IPS-18a (cell line): Measurements from ENCODE around the gene ABCB6.

Experiments
- H3K27ac ChIP-seq: one replicate; pipeline ENCODE4 v1.5.1; 2013; ENCODE audit warnings: low read length
- H3K27me3 ChIP-seq: one replicate; pipeline ENCODE4 v1.6.1; 2013; ENCODE audit warnings: mild to moderate bottlenecking, low read length; ENCODE audit not compliant: control insufficient read depth, insufficient read depth
- H3K36me3 ChIP-seq: one replicate; pipeline ENCODE4 v1.6.1; 2013; ENCODE audit warnings: low read depth, low read length; ENCODE audit not compliant: control insufficient read depth
- H3K4me1 ChIP-seq: one replicate; pipeline ENCODE4 v1.6.1; 2013; ENCODE audit warnings: low read depth, low read length; ENCODE audit not compliant: control insufficient read depth
- H3K4me3 ChIP-seq: one replicate; pipeline ENCODE4 v1.5.1; 2013; ENCODE audit warnings: low read length
- H3K9ac ChIP-seq: one replicate; pipeline ENCODE4 v1.6.1; 2013; ENCODE audit warnings: mild to moderate bottlenecking, low read length, moderate library complexity
- H3K9me3 ChIP-seq: one replicate; pipeline ENCODE4 v1.6.1; 2013; ENCODE audit warnings: low read depth, low read length; ENCODE audit not compliant: control insufficient read depth

ABCB6 gene

GRCh38 chr2:219243291-219243761 lies 24.6 kb upstream of the ABCB6 start:
- H3K27ac ChIP-seq, result no peak overlapping the region
- no peaks in the 10 kb centered on the region for H3K27me3 ChIP-seq
- H3K4me1 ChIP-seq, result peaks cover 5% of the 10 kb centered on the region
- no peaks in the 10 kb centered on the region for H3K9me3 ChIP-seq
- no peak overlapping the region for H3K9ac ChIP-seq
- H3K4me3 ChIP-seq, result no peak overlapping the region
- peaks cover 9% of the 10 kb centered on the region for H3K36me3 ChIP-seq

- H3K4me1 ChIP-seq, result peaks cover 3% of the 10 kb centered on the region
- H3K27ac ChIP-seq, result no peak overlapping the region
- no peaks in the 10 kb centered on the region for H3K9me3 ChIP-seq
- no peak overlapping the region for H3K9ac ChIP-seq
- H3K4me3 ChIP-seq, result no peak overlapping the region
- H3K36me3 ChIP-seq, result peaks cover 59% of the 10 kb centered on the region
- no peaks in the 10 kb centered on the region for H3K27me3 ChIP-seq
These were observed 15.6 kb upstream of the ABCB6 start for GRCh38 chr2:219234331-219234730.

GRCh38 chr2:219230059-219230540 lies 11.3 kb upstream of the ABCB6 start:
- H3K4me3 ChIP-seq, result peak overlapping the region; percentile 98
- no peaks in the 10 kb centered on the region for H3K27me3 ChIP-seq
- no peaks in the 10 kb centered on the region for H3K9me3 ChIP-seq
- peak overlapping the region; percentile 95 for H3K9ac ChIP-seq
- peaks cover 29% of the 10 kb centered on the region for H3K36me3 ChIP-seq
- peak overlapping the region; percentile 83 for H3K27ac ChIP-seq
- peaks cover 3% of the 10 kb centered on the region for H3K4me1 ChIP-seq

GRCh38 chr2:219229305-219230058 lies 10.7 kb upstream of the ABCB6 start, which contains the start of the genes ANKZF1 and ATG9A:
TSS of gene ANKZF1 (plus strand) at chr2:219229806. CDS start at chr2:219230258, 452 bp downstream.
TSS of gene ATG9A (minus strand) at chr2:219229636. CDS start at chr2:219228024, 1,612 bp downstream.
- Histone ChIP-seq H3K4me3 (peak within 1 kb of the TSS; percentile 98), H3K9ac (peak within 1 kb of the TSS; percentile 95), H3K27me3 (no peaks in the 10 kb centered on the region), H3K4me1 (peaks cover 3% of the 10 kb centered on the region), H3K36me3 (peaks cover 29% of the 10 kb centered on the region), H3K9me3 (no peaks in the 10 kb centered on the region), H3K27ac (peak within 1 kb of the TSS; percentile 83)

- no peaks in the 10 kb centered on the region for H3K9me3 ChIP-seq
- no peak overlapping the region for H3K27ac ChIP-seq
- H3K4me3 ChIP-seq, result peak overlapping the region; percentile 98
- H3K9ac ChIP-seq, result peak overlapping the region; percentile 95
- no peaks in the 10 kb centered on the region for H3K27me3 ChIP-seq
- peaks cover 29% of the 10 kb centered on the region for H3K36me3 ChIP-seq
- peaks cover 3% of the 10 kb centered on the region for H3K4me1 ChIP-seq
These were observed 10.2 kb upstream of the ABCB6 start for GRCh38 chr2:219228911-219229304.

GRCh38 chr2:219228041-219228910 lies 9.5 kb upstream of the ABCB6 start:
- peaks cover 31% of the 10 kb centered on the region for H3K36me3 ChIP-seq
- no peak overlapping the region for H3K27ac ChIP-seq
- no peaks in the 10 kb centered on the region for H3K9me3 ChIP-seq
- peaks cover 3% of the 10 kb centered on the region for H3K4me1 ChIP-seq
- H3K4me3 ChIP-seq, result peak overlapping the region; percentile 98
- H3K27me3 ChIP-seq, result no peaks in the 10 kb centered on the region
- H3K9ac ChIP-seq, result peak overlapping the region; percentile 95

GRCh38 chr2:219225350-219225749 lies 6.6 kb upstream of the ABCB6 start:
- peaks cover 25% of the 10 kb centered on the region for H3K36me3 ChIP-seq
- H3K27me3 ChIP-seq, result no peaks in the 10 kb centered on the region
- H3K27ac ChIP-seq, result no peak overlapping the region
- no peaks in the 10 kb centered on the region for H3K9me3 ChIP-seq
- H3K4me3 ChIP-seq, result no peak overlapping the region
- H3K4me1 ChIP-seq, result peaks cover under 1% of the 10 kb centered on the region
- H3K9ac ChIP-seq, result no peak overlapping the region

- Histone ChIP-seq H3K9ac (no peak overlapping the region), H3K9me3 (no peaks in the 10 kb centered on the region), H3K4me1 (peaks cover 6% of the 10 kb centered on the region), H3K27me3 (no peaks in the 10 kb centered on the region), H3K27ac (no peak overlapping the region), H3K4me3 (no peak overlapping the region), H3K36me3 (peaks cover 25% of the 10 kb centered on the region)
These were observed 5.3 kb upstream of the ABCB6 start for GRCh38 chr2:219223831-219224610.

GRCh38 chr2:219221957-219222518 lies 3.3 kb upstream of the ABCB6 start:
- H3K4me1 ChIP-seq, result peaks cover 6% of the 10 kb centered on the region
- H3K9ac ChIP-seq, result no peak overlapping the region
- H3K4me3 ChIP-seq, result no peak overlapping the region
- H3K27ac ChIP-seq, result no peak overlapping the region
- no peaks in the 10 kb centered on the region for H3K27me3 ChIP-seq
- H3K9me3 ChIP-seq, result no peaks in the 10 kb centered on the region
- peaks cover 25% of the 10 kb centered on the region for H3K36me3 ChIP-seq

DNA sequence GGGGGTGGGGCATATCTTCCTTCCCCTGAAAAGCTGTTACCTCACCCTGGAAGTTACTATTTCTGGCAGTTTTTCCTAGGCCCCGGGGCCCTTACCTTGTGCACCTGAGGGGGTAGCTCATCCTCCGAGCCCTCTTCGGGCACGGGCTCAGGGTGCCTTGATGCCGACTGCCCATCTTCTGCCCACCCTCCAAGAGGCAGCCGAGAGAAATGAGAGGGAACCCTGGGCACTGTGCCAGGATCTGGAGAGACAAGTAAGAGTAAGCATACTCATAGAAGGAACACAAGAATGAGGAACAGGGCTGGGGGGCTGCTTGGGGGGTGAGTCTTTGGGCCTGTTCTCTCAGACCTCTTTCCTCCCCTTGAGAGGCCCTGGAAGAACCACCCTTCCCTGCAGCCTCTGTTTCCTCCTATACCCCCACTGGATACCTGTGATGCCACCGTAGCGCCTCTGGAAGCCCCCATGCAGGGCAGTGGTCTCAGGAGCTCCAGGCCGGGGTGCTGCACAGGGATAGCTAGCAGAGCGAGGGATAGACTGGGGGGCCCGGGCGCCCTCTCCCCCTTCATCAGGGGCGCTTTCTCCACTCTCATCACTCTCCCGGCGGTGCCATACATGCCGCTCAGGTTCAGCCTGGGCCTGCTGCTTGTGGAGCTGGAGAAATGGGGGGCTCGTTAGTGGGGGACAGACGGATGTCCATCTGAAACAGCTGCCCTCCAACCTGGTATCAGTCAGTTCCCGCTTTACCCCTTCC lies 2.1 kb upstream of the ABCB6 start:
- no peaks in the 10 kb centered on the region for H3K27me3 ChIP-seq
- peaks cover 6% of the 10 kb centered on the region for H3K4me1 ChIP-seq
- H3K36me3 ChIP-seq, result peaks cover 25% of the 10 kb centered on the region

More for the DNA sequence above, 2.1 kb upstream of the ABCB6 start:
- Histone ChIP-seq H3K9ac (no peak overlapping the region), H3K4me3 (no peak overlapping the region), H3K27ac (no peak overlapping the region), H3K9me3 (no peaks in the 10 kb centered on the region)
